Transverse colon (tissue), 4 donors: ENCODE data around the gene MTHFR. TPM values are rescaled to one million over a fixed set of nuclear protein-coding genes. Genes with fewer than 3 reads are reported as not detected.
A peak's percentile ranks its signal among the peaks of the same experiment; 100 is the strongest.

Experiments
- DNase-seq: peaks from one replicate; pipeline ENCODE4 v3.0.0-alpha.2; 2019
- H3K27ac ChIP-seq, 4 donors: fragments of 200-600 bp; sonication (generic); 2 replicates each; pipeline ENCODE4 v1.5.1; 2016 to 2018; ENCODE audit warnings: inconsistent platforms in 4 of 4
- H3K27me3 ChIP-seq: fragments of 200-600 bp; sonication (generic); 2 replicates; pipeline ENCODE4 v1.5.1; 2017; ENCODE audit warnings: inconsistent platforms
- H3K36me3 ChIP-seq, 4 donors: fragments of 200-600 bp; sonication (generic); 2 replicates each; pipeline ENCODE4 v1.5.1; 2017 to 2019; ENCODE audit warnings: inconsistent platforms in 4 of 4
- H3K4me1 ChIP-seq, 4 donors: fragments of 200-600 bp; sonication (generic); 2 replicates each; pipeline ENCODE4 v1.5.1; 2017 to 2020; ENCODE audit warnings: inconsistent platforms in 4 of 4
- H3K4me3 ChIP-seq, 4 donors: fragments of 200-600 bp; sonication (generic); 1 replicate in 1 of 4; 2 replicates in 3 of 4; pipeline versions ENCODE4 v1.5.1 to v1.6.1; 2017 to 2019; ENCODE audit warnings: inconsistent platforms in 4 of 4
- H3K9me3 ChIP-seq, 2 donors: fragments of 200-600 bp; sonication (generic); 2 replicates each; pipeline ENCODE4 v1.5.1; 2017 to 2019; ENCODE audit warnings: inconsistent platforms in 2 of 2
- CTCF ChIP-seq, 5 experiments: fragments of 200-600 bp in 3 of 5; fragments of 450-650 bp in 2 of 5; sonication (generic) in 3 of 5; IDR thresholded peaks; 1 replicate in 2 of 5; 2 replicates in 3 of 5; pipeline ENCODE4 v1.5.1; 2016 to 2017; ENCODE audit warnings: antibody characterized with exemption in 5 of 5, inconsistent platforms in 3 of 5, mild to moderate bottlenecking in 2 of 5, moderate library complexity in 1 of 5
- EP300 ChIP-seq: sonication (generic); formaldehyde crosslinking; IDR thresholded peaks from one replicate; pipeline ENCODE4 v1.6.1; 2017; ENCODE audit warnings: antibody characterized with exemption, low read depth
- POLR2A ChIP-seq: fragments of 450-650 bp; IDR thresholded peaks from one replicate; pipeline ENCODE4 v1.6.1; 2016; ENCODE audit warnings: antibody characterized with exemption, mild to moderate bottlenecking, moderate library complexity
- POLR2AphosphoS5 ChIP-seq, 3 donors: sonication (generic); formaldehyde crosslinking; IDR thresholded peaks; one replicate each; pipeline ENCODE4 v1.6.1; 2016; ENCODE audit warnings: antibody characterized with exemption in 3 of 3
- WGBS, 2 donors: methylation state at CpG; one replicate each; pipeline ENCODE4 v1.1.5; 2018; ENCODE audit warnings: low coverage in 1 of 2; 5-methylcytosine and 5-hydroxymethylcytosine counted together
- in situ Hi-C, 4 donors: fragments of 200-750 bp; cut with MboI; loops; one replicate each; pipeline versions ENCODE4 v1.15.0 to v1.15.1; 2017; ENCODE audit warnings: low sequenced_read_pairs in 3 of 4, low pct_ligation_motif_present in 1 of 4, low pct_unique_long_range_greater_than_20kb in 1 of 4
- intact Hi-C: fragments of 100-400 bp; cut with DNase I; formaldehyde crosslinking; loops from one replicate; pipeline ENCODE4 v1.15.1; 2023; ENCODE audit warnings: low total_unique reads
- total RNA-seq, 4 donors: library from RNA; depleted of rRNA; stranded (reverse); fragments of >200 nt; gene quantifications; one replicate each; pipeline ENCODE4 v1.1.0, GENCODE V29; 2016

Gene MTHFR
- total RNA-seq, 4 donors from 2014 or later, result 42.8 to 141 (median 48.3) TPM

- no peaks in the 10 kb centered on the region for H3K27me3 ChIP-seq
- no peak for TF ChIP-seq POLR2A
- TF ChIP-seq POLR2AphosphoS5 (IDR thresholded peaks at IDR 0.05), result peak in 1 of 3 donors; percentile 15
- peak; percentile 91 to 96 (median 95) for TF ChIP-seq CTCF (IDR thresholded peaks at IDR 0.05)
- TF ChIP-seq EP300, result no peak
- peaks cover 0 to 73% (median 22%) of the 10 kb centered on the region in 4 donors for H3K36me3 ChIP-seq
- peak; percentile 71 for DNase-seq
- WGBS, 2 donors, result 60 to 64% methylated on average over 6 to 40 of the region's 40 CpGs
- intact Hi-C loops (loop anchor here (5.0 kb wide), 2 partner anchors 54 to 69 kb away; no protein-coding TSS in a partner anchor), in situ Hi-C loops (loop anchor here in 3 of 4 donors (25.0 kb wide), 1 partner anchor 124 kb away; no protein-coding TSS in a partner anchor)
- H3K4me3 ChIP-seq, result no peak overlapping the region
- H3K9me3 ChIP-seq, result no peaks in the 10 kb centered on the region
- no peak overlapping the region for H3K27ac ChIP-seq
- H3K4me1 ChIP-seq, result no peaks in the 10 kb centered on the region
These were observed 32.8 kb upstream of the MTHFR start for GRCh38 chr1:11838349-11839272.

- DNase-seq, result no peak
- no peak for TF ChIP-seq POLR2A
- TF ChIP-seq CTCF (IDR thresholded peaks at IDR 0.05), result no peak
- no peak for TF ChIP-seq EP300
- no peak for TF ChIP-seq POLR2AphosphoS5 (IDR thresholded peaks at IDR 0.05)
- H3K4me1 ChIP-seq, result no peaks in the 10 kb centered on the region
- H3K27ac ChIP-seq, result no peak overlapping the region
- in situ Hi-C loops (loop anchor here in 3 of 4 donors (25.0 kb wide), 1 partner anchor 124 kb away; no protein-coding TSS in a partner anchor), intact Hi-C loops (loop anchor here (5.0 kb wide), 2 partner anchors 54 to 69 kb away; no protein-coding TSS in a partner anchor)
- no peaks in the 10 kb centered on the region for H3K27me3 ChIP-seq
- H3K36me3 ChIP-seq, result peaks cover 0 to 80% (median 25%) of the 10 kb centered on the region in 4 donors
- H3K9me3 ChIP-seq, result no peaks in the 10 kb centered on the region
- no peak overlapping the region for H3K4me3 ChIP-seq
- WGBS, 2 donors, result 91 to 100% methylated on average over 2 to 11 of the region's 11 CpGs
These were observed 32.1 kb upstream of the MTHFR start for GRCh38 chr1:11837767-11838348.

- no peaks in the 10 kb centered on the region for H3K9me3 ChIP-seq
- no peaks in the 10 kb centered on the region for H3K4me1 ChIP-seq
- WGBS, 2 donors, result 92 to 100% methylated on average over 2 to 36 of the region's 36 CpGs
- H3K27me3 ChIP-seq, result no peaks in the 10 kb centered on the region
- H3K27ac ChIP-seq, result no peak overlapping the region
- TF ChIP-seq CTCF (IDR thresholded peaks at IDR 0.05), result no peak
- TF ChIP-seq EP300, result no peak
- TF ChIP-seq POLR2A, result no peak
- TF ChIP-seq POLR2AphosphoS5 (IDR thresholded peaks at IDR 0.05), result no peak
- in situ Hi-C loops, result loop anchor here in 3 of 4 donors (25.0 kb wide), 1 partner anchor 125 kb away; no protein-coding TSS in a partner anchor
- intact Hi-C loops, result loop anchor here (5.0 kb wide), 2 partner anchors 55 to 70 kb away; no protein-coding TSS in a partner anchor
- no peak for DNase-seq
- no peak overlapping the region for H3K4me3 ChIP-seq
- peaks cover 0 to 85% (median 24%) of the 10 kb centered on the region in 4 donors for H3K36me3 ChIP-seq
These were observed 31.4 kb upstream of the MTHFR start for GRCh38 chr1:11836955-11837766.
